Ramos (cell line): ENCODE results near the gene SERINC5.

Source experiments
- in situ Hi-C: fragments of 300-500 bp; cut with MboI; formaldehyde crosslinking; loops from one replicate; pipeline ENCODE4 v1.14.3; 2022; ENCODE audit warnings: low sequenced_read_pairs; ENCODE audit not compliant: unreplicated experiment

The SERINC5 gene

DNA sequence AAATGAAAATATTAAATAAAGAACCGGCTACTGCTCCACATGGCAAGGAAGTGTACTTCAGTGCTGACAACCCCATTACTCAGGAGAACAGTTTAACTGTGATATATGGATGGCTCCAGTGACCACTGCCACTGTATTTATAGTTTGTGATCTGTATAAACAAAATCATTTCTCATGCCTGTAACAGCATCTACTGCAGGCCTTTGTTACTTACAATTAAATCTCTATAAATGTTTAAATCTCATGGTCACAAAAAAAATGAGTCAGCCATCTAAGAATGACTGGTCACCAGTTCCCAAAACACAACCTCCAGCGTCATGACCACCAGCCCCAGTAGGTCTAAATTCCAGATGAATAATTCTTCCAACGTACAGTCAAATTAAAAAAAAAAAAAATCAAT, 24.6 kb downstream of the SERINC5 start:
- in situ Hi-C loops = no loop called here

GRCh38 chr5:80230269-80230992, 25.4 kb downstream of the SERINC5 start:
- in situ Hi-C loops = no loop called here

- in situ Hi-C loops = no loop called here
Observed at GRCh38 chr5:80229902-80230255, 26.0 kb downstream of the SERINC5 start.

DNA sequence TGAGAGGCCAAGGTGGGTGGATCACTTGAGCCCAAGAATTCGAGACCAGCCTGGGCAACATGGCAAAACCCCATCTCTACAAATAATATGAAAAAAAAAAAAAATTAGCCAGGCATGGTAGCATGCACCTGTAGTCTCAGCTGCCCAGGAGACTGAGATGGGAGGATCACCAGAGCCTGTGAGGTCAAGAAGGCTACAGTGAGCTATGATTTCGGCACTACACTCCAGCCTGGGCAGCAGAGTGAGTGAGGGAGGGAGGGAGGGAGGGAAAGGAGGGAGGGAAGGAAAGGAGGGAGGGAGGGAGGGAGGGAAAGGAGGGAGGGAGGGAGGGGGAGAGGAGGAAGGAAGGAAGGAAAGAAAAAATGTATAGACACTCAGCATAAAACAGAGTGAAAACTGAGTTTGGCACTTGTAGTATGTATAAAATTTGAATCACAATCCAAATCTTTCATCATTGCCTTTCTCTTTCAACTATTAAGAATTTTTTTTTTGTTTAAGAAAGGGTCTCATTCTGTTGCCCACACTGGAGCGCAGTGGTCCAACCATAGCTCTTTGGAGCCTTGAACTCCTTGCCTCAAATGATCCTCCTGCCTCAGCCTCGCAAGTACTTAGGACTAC, 27.8 kb downstream of the SERINC5 start:
- in situ Hi-C loops = no loop called here

- in situ Hi-C loops = no loop called here
Observed at GRCh38 chr5:80225934-80226326, 29.9 kb downstream of the SERINC5 start.

DNA sequence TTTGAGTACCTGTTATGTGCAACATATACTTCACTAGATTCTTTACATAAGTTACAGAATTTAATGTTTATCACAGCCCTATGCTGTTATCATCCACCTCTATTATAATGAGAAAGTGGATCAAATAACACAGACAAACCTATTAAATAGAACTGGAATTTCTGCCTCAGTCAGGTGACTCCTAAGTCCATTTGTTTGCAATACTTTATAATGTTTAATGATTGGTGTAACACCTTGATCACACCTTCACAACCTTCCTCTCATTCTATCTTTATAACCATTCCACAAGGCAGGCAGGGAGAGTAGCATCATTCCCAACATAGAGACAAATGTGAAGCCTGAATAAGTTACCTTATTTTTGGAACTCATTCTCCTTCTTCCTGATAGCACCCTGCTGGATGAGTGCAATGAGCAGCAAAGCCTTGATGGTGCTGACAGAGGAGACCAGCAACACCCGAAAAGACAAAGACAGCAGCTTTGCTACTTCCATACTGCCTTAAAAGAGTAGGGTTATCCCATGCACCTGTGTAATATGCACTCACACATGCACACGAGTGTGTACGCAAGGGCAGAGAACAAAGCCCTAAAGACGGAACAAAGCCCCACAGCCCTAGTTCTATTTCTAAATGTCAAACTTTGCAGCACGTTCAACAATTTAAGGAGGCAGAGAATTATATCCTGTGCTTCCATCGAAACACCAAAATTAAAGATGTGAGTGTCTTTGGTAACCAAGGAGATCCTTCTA, 30.5 kb downstream of the SERINC5 start:
- in situ Hi-C loops = no loop called here

DNA sequence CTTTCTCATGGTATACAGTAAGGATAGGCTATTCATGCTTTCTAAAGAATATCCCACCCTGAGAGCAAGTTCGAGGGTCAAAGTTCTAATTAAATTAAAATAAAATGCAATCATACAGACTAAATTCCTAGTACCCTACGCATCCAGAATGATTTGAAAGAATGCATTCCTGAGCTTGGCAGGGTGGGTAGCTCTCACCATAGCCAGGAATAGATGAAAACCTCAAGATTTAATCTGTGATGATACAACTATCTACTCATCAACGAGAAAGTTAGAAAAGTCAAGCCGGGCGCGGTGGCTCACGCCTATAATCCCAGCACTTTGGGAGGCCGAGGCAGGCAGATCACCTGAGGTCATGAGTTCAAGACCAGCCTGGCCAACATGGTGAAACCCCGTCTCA, 32.3 kb downstream of the SERINC5 start:
- in situ Hi-C loops = no loop called here

GRCh38 chr5:80220245-80220897, 35.5 kb downstream of the SERINC5 start:
- in situ Hi-C loops = no loop called here

DNA sequence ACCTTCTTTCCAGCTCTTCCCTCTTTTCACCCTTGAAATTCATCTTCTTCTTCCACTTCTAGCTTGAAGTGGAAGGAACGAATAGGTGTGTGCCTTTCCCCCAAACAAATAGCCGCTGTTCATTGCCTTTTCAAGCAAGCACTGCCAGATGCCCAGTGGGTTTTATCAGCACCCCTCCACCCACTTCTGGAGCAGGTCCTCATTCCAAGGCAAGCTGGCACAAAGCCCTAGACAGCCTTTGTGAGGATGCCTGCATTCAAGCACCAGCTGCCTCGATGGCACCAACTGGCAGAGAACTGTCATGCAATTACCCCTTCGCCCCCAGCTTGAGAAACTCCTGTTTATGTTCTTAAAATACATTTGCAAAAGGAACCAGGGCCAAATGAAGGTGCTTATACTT, 36.5 kb downstream of the SERINC5 start:
- in situ Hi-C loops = no loop called here

- in situ Hi-C loops = no loop called here
Observed at GRCh38 chr5:80217667-80218066, 38.2 kb downstream of the SERINC5 start.

- in situ Hi-C loops = no loop called here
Observed at GRCh38 chr5:80216753-80217596, 38.9 kb downstream of the SERINC5 start.

GRCh38 chr5:80216096-80216495, 39.8 kb downstream of the SERINC5 start:
- in situ Hi-C loops = no loop called here

DNA sequence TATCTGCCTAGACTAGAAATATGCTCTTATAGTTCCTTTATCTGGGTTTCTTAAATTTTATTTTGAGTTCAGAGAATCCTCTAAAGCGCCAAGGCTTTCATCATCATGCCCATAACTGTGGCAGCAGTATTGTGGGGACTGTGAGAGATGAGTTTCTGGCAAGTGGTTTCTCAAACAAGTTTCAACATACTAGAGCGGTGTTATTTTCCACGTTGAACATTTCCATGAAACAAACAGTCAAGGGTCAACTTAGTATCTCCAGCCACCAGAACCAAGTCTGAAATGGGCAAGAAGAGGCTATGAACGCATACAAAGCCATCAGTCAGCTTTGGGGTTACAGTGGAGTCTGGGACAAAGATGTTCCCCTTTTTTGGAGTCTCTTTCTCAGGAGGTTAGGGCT, 40.3 kb downstream of the SERINC5 start:
- in situ Hi-C loops = no loop called here

GRCh38 chr5:80213466-80213865, 42.4 kb downstream of the SERINC5 start:
- in situ Hi-C loops = no loop called here

GRCh38 chr5:80212171-80212667, 43.6 kb downstream of the SERINC5 start:
- in situ Hi-C loops = no loop called here

DNA sequence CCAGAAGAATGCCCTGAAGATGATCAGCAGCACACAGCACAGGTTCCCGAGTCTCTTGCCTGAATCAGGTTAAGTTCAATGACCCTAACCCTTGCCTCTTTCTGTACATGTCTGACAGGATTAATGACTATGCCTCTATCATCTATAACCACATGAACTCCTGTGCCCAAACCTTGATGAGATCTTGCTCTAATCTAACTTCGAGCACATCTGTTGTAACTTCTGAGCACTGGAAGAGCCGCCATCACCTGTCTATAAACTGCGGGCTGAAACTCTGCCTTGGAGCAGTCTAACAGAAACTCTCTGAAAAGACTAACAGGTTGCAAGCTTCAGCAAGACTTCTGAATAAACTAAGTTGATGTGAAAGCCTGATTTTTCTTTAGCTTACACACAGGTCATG, 44.5 kb downstream of the SERINC5 start:
- in situ Hi-C loops = no loop called here

DNA sequence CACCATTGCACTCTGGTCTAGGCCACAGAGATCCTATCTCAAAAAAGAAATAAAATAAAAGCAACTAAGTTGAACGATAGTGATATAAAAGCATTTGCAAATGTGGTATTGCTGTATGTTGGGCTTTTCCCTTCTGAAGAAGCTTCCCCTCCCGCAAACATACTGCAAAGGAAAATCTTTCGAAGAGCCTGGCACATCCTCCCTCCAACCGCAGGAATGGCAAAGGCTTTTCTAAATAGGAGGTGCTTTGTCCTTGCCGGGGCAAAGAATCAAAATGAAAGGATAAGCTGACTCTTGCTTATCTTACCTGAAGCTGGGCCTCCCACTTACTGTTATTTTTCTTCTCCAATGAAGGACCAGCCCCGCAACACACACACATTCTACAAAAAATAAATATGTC, 45.8 kb downstream of the SERINC5 start:
- in situ Hi-C loops = no loop called here

DNA sequence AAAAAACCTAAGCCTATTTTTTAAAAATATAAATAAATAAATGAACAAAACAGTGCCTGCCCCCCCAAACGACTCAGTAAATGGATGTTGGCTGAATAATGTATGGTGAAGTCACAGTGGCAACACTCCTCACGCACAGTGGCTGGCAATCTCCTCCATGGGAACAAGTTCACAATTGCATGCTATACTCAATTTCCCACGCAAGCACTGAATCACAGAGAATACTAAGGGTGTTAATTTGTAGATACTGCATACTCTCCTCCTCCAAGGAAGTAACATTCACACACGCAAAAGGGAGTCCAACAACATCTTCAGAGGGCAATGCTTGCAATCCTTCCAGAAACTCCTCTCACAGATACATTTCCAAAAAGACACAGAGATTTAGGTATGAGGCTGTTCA, 47.5 kb downstream of the SERINC5 start:
- in situ Hi-C loops = no loop called here

DNA sequence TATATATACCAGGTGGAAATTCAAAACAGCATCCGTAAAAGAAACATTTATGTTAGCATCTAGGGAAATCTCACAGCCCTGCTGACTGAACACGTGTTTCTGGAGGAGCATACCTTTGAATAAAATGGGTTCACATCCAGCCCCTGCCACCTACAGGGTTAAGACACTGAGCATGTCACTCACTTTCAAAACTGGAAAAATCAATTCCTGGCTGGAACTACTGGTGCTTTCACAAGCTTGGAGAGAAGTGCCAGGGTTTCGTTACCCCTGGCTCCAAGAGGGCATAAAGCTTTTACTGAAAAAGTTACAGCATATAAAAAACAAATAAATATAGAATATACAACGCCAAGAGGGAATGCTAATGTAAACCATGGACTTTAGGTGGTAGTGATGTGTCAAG, 48.0 kb downstream of the SERINC5 start:
- in situ Hi-C loops = no loop called here

DNA sequence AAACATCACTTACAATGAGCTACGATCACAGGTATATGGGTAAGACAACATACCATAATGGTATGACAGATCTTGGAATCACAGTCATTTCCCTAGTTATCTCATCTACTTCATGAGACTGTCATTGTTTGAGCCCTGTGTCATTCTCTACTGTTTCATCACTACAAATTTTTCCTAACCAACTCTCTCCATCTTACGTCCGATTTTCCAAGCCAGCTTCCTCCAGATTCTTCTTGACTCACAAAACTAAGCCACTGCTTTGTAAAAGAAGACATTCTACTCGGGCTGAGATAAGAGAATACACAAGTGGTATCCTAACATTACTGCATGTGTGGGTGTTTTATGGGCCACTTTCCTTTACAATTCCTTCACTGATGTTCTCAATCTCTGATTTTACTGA, 49.6 kb downstream of the SERINC5 start:
- in situ Hi-C loops = no loop called here
